GM19193 (cell line): Measurements from ENCODE around the gene SEL1L3.

Experiments
- POLR2A ChIP-seq: IDR thresholded peaks from 4 replicates; pipeline ENCODE4 v1.6.1; 2011; ENCODE audit not compliant: insufficient read depth, insufficient read length; ENCODE audit errors: extremely low read depth

SEL1L3 gene

GRCh38 chr4:25815586-25815985 lies 47.2 kb downstream of the SEL1L3 start:
- TF ChIP-seq POLR2A = no peak

GRCh38 chr4:25814301-25815136 lies 48.3 kb downstream of the SEL1L3 start:
- TF ChIP-seq POLR2A = no peak

- no peak for TF ChIP-seq POLR2A
These were observed 49.2 kb downstream of the SEL1L3 start for GRCh38 chr4:25813448-25814106.

- no peak for TF ChIP-seq POLR2A
These were observed 50.9 kb downstream of the SEL1L3 start for GRCh38 chr4:25811841-25812240.

GRCh38 chr4:25811374-25811690 lies 51.5 kb downstream of the SEL1L3 start:
- no peak for TF ChIP-seq POLR2A

- no peak for TF ChIP-seq POLR2A
These were observed 52.1 kb downstream of the SEL1L3 start for GRCh38 chr4:25810461-25811373.

- no peak for TF ChIP-seq POLR2A
These were observed 52.8 kb downstream of the SEL1L3 start for GRCh38 chr4:25809996-25810395.

GRCh38 chr4:25807102-25807728 lies 55.6 kb downstream of the SEL1L3 start:
- no peak for TF ChIP-seq POLR2A

GRCh38 chr4:25805255-25805860 lies 57.4 kb downstream of the SEL1L3 start:
- TF ChIP-seq POLR2A = no peak

- TF ChIP-seq POLR2A = no peak
These were observed 59.0 kb downstream of the SEL1L3 start for GRCh38 chr4:25803720-25804225.

GRCh38 chr4:25801594-25801993 lies 61.2 kb downstream of the SEL1L3 start:
- TF ChIP-seq POLR2A = no peak

- TF ChIP-seq POLR2A = no peak
These were observed 62.5 kb downstream of the SEL1L3 start for GRCh38 chr4:25800245-25800644.

GRCh38 chr4:25799522-25799921 lies 63.3 kb downstream of the SEL1L3 start:
- TF ChIP-seq POLR2A = no peak

- TF ChIP-seq POLR2A = no peak
These were observed 65.7 kb downstream of the SEL1L3 start for GRCh38 chr4:25797136-25797535.
